Stimulated activated CD4-positive, alpha-beta T cell treated with anti-CD3 and anti-CD28 coated beads, Interleukin-4, amount 100 ng/mL, for 48 hours (primary cell): ENCODE measurements around the gene FKTN.
"Not testable (repeated sequence)": the region's sequence is repeated elsewhere in the genome, so short reads cannot be mapped to it uniquely, and the experiment has no call there.

Experiments
- DNase-seq, 2 donors: peaks; one replicate each; pipeline ENCODE4 v3.0.0-alpha.2; 2020; ENCODE audit warnings: low read depth in 2 of 2

The FKTN gene

DNA sequence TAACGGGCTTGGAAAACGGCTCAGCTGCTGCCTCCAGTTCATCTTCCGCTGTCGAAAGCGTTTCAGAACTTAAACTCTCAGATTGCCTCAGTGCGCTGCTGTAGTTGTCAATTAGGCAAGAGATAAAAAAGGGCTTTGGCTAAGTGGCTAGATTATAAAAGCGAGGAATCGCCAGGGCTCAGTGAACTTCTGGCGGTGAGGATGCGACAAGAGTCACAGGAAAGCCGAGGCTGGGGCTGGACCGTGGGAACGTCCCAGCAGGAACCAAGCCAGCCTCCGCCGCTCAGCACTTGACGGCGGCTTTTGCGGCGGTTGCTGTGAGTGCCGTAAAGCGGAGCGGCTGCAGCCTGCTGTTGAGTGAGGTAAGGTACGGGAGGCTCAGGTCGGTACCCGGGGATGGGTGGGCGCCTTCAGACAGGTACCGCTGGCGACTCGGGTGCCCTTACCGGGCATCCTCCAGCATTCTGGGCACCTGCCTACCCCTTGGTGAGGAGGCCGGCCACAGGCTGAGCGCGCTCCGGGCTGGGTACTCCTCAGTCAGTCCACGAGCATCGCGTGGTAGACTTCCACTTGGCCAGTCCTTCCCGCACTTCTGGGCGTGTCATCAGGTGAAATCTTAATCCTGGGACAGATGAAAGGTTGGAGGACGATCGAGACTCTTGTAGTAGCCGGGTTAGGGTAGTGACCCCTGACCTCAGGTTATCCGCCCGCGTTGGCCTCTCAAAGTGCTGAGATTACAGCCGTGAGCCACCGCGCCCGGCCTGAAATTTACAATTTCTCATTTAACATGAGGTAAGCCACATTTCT, at the start of gene FKTN:
TSS of gene FKTN (plus strand) at position 328 of the 807 bp plus-strand sequence. CDS start 16,902 bp downstream, outside the sequence.
- peak; percentile 63 to 81 for DNase-seq

DNA sequence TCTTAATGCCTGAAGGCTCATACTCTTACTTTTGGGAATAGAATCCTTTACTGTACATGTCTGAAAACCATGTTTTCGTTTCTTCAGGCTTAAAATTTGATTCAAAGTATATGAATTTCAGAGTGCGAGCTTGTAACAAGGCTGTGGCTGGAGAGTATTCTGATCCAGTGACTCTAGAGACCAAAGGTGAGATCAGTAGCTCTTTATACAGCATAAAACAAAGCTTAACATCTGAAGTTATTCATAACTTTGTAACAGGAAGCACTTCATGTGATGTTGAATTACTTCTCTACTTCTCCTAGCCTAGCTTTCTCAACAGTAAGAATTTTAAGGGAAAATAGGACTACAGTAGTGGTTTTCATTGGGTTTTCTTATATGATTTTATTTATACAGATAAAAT, 49.4 kb upstream of the FKTN start:
- no peak for DNase-seq

DNA sequence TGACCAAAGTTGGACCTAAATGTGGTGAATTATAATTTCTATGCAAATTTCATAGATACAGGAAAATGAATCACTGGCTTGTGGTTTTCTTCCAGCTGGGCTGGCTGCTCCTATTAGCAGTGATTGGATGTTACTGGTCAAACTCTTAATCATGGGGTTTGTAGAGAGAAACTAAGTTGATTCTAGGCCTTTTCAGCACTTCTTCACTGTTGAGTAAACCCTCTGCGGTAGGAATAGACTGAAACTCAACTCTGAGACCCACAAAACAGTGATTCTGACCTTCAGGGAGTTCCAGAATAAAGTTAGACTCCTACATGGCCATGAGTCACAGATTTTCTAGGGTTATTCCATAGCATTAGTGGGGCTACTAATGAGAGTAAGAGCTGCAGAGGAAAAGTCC, 47.9 kb upstream of the FKTN start:
- no peak for DNase-seq

DNA sequence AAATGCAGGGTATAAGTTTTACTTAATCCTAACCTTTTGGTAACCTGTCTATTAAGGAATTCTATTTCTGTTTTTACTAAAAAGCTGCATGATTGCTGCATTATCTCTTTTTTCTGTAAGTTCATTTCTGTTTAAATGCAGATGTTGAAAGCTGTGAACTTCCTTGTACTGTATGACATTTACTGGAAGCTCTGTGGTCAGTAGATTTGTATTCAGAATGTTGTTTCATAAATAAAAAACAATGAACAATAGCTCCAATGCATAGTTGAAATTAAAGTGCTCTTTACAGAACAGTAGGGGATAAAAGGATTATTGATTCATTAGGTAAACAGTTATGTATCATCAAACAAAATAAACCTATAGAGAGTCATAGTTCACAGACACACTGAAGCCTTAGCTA, 46.5 kb upstream of the FKTN start:
- no peak for DNase-seq

DNA sequence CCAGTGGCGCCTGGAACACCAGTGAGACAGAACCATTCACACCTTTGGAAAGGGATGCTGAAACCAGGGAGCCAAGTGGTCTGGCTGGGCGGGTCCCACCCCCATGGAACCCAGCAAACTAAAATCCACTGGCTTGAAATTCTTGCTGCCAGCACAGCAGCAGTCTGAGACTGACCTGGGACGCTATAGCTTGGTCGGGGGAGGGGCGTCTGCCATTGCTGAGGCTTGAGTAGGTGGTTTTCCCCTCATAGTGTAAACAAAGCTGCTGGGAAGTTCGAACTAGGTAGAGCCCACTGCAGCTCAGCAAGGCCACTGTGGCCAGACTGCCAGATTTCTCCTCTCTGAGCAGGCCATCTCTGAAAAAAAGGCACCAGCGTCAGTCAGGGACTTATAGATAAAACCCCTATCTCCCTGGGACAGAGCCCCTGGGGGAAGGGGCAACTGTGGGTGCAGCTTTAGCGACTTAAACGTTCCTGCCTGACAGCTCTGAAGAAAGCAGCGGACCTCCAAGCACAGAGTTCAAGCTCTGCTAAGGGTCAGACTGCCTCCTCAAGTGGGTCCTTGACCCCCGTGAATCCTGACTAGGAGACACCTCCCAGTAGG, 42.0 kb upstream of the FKTN start:
- no peak for DNase-seq

DNA sequence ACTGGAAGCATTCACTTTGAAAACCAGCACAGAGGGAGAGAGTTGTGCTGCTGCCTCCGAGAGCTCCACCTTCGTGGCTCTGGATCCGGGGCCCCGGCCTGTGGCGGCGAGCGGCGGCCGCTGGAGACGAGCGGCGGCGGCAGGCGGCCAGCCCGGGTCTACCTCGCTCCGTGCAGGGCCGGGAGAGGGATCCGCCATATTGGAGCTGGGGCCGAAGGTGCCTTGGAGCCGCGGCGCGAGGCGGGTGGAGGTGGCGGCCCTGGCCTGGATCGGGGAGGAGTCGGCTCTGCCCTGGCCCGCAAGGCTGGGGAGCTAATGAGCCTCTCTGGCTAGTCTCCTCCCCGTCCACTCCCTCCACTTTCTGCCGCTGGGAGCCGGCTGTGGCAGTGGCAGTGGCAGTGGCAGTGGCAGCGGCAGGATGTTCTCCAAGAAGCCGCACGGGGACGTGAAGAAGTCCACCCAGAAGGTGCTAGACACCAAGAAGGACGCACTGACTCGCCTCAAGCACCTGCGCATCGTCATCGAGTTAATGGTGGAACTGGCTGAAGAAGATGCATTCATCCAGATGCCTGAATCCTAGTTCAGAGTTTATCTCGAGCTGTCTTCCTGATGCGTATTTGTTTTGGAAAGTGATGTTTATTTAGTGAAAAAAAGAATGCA, 38.1 kb upstream of the FKTN start:
- peak in 1 of 2 donors; percentile 6 for DNase-seq

DNA sequence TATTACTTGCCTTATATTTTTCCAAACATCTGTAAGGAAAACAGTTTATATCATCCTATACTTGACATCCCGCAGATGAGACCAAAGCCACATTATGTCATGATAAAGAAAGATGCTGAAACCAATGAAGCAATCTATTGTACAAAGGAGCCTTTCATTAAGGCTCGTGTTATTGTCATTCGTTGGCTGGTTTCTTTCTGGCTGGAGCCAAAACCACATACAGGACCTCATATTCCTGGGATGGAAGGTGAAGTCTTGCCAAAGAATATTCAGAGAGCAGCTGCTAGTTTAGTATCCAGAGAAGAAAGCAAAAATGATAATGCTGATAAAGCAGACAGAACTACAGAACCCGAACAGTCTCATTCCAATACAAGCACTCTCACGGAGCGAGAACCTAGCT, 36.9 kb upstream of the FKTN start:
- DNase-seq: not testable (repeated sequence)

DNA sequence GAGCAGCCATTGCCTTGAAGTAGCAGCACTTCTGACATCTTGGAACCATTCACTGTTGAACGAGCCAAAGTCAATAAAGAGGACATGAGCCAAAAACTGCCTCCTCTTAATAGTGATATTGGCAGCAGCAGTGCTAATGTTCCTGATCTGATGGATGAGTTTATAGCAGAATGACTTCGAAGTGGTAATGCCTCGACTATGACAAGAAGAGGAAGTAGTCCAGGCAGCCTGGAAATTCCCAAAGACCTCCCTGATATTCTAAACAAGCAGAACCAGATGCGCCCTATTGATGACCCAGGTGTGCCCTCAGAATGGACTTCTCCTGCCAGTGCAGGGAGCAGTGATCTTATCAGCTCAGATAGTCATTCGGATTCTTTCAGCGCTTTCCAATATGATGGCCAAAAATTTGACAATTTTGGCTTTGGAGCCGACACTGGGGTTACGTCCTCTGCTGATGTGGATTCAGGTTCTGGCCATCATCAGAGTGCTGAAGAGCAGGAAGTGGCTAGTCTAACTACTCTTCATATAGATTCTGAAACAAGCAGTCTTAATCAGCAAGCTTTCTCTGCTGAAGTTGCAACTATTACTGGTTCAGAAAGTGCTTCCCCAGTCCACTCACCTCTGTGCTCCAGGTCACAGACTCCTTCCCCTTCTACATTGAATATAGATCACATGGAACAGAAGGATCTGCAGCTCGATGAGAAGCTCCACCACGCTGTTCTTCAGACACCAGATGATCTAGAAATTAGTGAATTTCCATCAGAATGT, 35.1 kb upstream of the FKTN start:
- not testable (repeated sequence) for DNase-seq

DNA sequence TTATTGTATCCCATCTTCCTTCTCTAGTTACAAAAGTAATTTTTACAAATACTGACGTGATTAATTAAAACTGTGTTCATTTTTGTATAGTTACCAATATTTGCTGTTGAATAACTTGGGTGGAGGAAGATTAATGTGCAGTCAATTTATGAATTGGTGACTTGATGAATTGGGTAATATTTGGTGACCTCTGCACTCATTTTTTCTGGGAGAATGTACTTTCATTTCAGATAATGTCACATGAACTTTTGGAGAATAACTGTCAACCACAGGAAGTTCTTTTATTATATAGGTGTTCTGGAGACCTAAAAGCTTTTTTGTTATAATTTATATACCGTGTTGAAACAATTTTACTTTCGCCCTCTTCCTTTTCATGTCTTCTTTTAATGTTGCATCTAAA, 26.4 kb upstream of the FKTN start:
- no peak for DNase-seq

DNA sequence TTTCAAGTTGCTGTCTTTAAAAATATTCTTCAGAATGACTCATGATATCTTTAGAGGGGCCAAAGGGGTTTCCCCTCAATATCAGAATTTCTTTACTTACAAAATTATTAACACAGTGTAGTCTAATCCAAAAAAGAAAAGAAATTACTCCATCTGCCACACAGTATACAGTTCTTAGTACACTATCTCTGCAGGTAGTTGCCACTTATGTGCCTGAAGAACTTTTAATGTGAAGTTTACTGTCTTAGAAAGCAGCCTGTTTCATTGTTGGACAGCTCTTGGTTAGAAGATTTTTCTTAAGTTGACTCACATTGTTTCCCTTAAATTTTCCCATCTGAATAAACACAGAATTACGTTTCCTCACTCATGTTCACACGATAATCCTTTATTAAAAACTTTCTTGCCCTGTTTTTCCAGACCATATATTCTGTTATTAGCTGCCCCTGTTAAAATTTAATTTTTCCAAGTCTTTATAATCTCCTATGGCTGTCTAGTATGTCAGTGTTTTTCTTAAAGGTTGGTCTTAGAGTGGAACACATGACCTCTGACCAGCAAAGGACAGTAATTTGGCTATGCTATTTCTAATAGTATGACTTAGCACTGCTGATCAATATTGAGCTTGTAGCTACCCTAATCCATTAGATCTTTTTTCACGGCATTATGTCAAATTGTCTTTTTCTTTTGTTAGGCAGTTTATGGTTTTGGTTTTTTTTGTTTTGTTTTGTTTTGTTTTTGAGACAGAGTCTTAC, 21.8 kb upstream of the FKTN start:
- DNase-seq: no peak

DNA sequence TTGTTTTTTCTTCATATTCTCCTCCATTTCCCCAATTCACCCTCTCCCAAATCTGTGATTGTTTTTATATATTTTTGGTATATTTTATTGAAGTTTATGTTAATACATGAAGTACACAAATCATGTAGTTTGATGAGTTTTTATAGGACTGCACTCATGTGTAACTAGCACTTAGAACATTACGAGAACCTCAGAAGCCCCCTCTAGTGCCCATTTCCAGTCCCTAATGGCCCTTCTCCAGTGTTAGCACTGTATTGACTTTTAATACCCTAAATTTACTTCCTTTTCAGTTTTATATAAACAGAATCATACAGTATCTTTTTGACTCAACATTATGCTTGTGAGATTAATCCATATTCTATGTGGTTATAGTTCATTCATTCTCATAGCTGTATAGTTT, 18.5 kb upstream of the FKTN start:
- no peak for DNase-seq

DNA sequence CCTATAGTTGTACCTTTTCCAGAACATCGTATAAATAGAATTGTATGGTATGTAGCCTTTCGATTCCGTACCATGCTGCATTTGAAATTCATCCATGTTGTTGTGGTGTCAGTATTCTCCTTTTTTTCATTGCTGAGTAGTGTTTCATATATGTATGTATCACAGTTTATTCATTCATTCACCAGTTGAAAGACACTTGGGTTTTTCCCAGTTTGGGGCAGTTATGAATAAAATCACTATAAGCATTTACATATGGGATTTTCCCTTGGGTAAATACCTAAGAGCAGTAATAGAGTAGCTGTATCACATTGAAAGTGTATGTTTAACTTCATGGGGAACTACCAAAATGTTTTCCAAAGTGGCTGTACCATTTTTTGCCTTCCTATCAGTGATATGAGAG, 16.1 kb upstream of the FKTN start:
- no peak for DNase-seq

DNA sequence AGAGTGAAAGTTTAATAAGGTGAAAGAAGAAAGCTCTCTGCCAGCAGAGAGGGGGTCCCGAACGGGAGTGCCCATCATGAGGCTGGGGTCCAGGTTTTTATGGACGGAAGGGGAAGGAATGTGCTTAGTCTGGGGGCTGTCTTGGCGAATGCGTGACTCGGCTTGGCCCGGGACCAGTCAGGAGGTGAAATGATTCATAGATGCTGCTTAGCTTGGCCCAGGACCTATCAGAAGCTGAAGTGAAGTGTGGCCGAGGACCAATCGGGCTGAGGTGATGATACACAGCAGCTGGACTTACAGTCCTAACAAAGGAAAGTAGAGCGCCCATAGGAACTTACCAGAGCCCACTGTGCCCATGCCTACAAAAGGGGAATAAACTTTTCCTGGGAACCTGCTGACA, 3.9 kb upstream of the FKTN start:
- no peak for DNase-seq

DNA sequence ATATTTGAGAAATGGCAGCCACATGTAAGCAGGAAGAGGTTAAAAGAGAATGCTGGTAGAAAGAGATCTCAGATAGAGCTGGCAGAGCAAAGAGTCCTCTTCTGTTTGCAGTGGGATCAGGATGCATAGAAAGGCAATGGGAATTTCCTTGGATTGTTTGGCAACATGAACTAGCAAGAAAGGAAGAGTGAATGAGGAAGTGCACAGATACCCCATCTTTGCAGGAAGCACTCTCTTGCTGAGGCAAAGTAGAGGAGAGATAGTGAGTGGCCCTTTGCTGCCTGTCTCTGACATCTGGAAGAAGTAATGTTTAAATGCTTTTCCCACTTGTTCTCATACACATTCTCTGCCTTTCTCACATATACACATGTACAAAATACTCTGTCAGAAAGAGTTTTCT, 14.5 kb downstream of the FKTN start:
- no peak for DNase-seq

DNA sequence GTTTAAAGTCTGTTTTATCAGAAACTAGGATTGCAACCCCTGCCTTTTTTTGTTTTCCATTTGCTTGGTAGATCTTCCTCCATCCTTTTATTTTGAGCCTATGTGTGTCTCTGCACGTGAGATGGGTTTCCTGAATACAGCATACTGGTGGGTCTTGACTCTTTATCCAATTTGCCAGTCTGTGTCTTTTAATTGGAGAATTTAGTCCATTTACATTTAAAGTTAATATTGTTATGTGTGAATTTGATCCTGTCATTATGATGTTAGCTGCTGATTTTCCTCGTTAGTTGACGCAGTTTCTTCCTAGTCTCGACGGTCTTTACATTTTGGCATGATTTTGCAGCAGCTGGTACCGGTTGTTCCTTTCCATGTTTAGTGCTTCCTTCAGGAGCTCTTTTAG, 22.0 kb downstream of the FKTN start:
- DNase-seq: not testable (repeated sequence)

DNA sequence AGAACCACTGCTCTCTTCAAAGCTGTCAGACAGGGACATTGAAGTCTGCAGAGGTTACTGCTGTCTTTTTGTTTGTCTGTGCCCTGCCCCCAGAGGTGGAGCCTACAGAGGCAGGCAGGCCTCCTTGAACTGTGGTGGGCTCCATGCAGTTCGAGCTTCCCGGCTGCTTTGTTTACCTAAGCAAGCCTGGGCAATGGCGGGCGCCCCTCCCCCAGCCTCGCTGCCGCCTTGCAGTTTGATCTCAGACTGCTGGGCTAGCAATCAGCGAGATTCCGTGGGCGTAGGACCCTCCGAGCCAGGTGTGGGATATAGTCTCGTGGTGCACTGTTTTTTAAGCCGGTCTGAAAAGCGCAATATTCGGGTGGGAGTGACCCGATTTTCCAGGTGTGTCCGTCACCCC, 23.6 kb downstream of the FKTN start:
- not testable (repeated sequence) for DNase-seq

DNA sequence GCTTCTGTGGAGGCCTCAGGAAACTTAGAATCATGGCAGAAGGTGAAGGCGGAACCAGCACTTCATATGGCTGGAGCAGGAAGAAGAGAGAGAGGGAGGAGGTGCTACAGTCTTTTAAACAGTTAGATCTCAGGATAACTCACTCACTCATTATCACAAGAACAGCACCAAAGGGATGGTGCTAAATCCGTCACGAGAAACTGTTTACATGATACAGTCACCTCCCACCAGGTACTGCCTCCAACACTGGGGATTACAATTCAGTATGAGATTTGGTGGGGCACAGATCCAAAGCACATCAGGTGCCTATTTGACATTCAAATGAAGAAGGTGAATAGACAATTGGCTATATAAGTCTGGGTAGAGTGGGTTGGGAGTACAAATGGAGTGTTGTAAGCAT, 35.2 kb downstream of the FKTN start:
- no peak for DNase-seq

DNA sequence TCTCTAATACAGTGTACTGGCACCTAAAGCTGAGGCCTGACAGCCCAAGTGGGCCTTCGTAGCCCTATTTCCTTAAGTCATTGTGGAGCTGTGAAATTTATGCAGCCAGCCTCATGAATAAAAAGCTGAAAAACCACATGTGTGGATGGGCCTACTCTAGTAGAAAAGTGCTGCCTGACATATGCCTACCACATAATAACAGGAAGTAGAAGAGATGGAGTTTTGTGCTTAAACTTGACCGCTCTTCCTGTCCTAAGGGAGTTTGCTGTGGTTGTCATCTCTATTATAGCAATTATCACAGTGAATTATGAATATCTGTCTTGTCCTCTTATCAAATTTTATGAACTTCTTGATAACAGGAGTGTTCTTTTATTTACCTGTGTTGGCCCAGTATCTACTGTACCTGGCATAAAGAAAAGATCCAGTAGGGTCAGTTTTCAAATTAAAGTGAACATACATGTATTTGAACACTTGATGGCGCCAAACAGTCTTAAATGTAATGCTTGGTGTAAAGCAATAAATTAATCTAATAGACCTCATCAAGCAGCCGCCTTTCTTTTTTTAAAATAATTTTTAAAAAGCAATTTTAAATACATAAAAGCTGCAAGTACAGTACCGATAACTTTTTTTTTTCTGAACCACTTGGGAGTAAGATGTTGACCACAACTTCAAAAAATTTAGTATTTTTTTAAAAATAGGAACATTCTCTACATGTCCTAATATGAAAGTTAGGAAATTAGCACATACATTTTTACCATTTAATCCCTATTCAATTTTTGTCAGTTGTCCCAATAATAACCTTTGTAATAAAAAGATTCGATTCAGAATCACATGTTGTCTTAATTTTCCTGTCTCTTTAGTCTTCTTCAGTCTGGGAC, 51.0 kb downstream of the FKTN start:
- DNase-seq: no peak

DNA sequence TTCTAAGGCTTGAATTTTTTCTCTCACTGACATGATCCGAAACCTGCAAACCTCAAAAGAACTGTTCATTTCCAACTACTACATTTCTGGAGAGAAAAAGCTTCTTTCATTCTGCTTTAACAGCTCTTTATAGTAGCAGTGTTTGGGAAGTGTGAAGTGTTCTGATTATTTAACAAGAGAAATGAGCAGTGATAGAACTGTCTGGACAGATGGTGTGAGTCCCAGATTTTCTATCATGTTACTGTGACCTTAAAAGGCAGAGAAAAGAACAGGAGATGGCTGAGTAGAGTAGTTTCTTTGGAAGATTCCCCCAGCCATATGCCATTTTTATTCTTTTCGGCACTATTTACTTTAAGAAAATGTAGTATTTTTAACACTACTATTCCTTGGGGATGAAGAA, 63.1 kb downstream of the FKTN start:
- no peak for DNase-seq

DNA sequence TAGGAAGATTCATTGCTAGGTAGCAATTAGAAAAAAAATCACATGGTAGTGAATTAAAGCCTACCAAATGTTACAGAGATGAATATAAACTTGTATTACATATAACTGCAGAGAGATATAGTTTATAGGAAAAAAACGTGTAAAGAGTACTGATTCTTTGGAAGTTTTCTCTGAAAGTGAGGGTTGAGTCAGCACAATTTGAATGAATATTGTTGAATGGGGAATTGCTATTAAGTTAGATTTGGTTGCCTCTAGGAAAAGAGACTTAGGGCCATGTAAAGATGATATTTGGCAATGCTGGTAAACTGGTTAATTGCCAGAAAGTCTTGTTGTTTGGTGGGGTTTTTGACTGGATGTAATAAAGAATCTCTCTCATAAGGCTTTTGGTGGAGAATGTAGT, 67.2 kb downstream of the FKTN start:
- no peak for DNase-seq

DNA sequence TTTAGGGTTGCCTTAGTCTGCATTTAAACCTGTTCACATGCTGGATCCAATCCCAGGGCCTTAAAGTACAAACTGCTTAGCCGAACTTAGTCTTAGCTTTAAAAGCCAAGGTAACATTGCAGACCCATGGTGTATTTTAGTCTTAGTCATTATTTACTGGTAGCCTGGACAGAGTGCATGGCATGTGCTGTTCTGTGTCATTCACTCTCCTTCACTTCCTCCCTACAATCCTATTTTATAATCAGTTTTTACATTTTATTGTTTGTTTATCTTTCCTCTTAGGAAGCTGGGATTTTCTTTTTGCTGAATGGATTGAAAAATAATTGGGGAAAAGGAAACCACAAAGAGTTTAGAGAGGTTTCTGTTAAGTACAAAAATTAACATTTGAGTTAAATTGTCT, 74.9 kb downstream of the FKTN start:
- DNase-seq: no peak
